ENCODE measurements around the gene LALBA.

LALBA gene

GRCh38 chr12:48592591-48593086, 22.8 kb upstream of the LALBA start:
- no peak for DNase-seq (ENCODE audit: low spot score)

GRCh38 chr12:48586361-48586760, 16.5 kb upstream of the LALBA start:
- TF ChIP-seq CTCF (IDR thresholded peaks at IDR 0.05; ENCODE audit: extremely low read depth, missing control alignments) = no peak
- no peak for DNase-seq (ENCODE audit: low spot score)

More at GRCh38 chr12:48592591-48593086, 22.8 kb upstream of the LALBA start:
- TF ChIP-seq CTCF (IDR thresholded peaks at IDR 0.05; ENCODE audit: extremely low read depth, missing control alignments) = no peak

GRCh38 chr12:48583728-48584127, 13.9 kb upstream of the LALBA start:
- no peak for TF ChIP-seq CTCF (IDR thresholded peaks at IDR 0.05; ENCODE audit: extremely low read depth, missing control alignments)
- DNase-seq (ENCODE audit: low spot score) = no peak

- no peak for TF ChIP-seq CTCF (IDR thresholded peaks at IDR 0.05; ENCODE audit: extremely low read depth, missing control alignments)
- DNase-seq (ENCODE audit: low spot score) = no peak
Observed at GRCh38 chr12:48580831-48581230, 11.0 kb upstream of the LALBA start.

- no peak for TF ChIP-seq CTCF (IDR thresholded peaks at IDR 0.05; ENCODE audit: extremely low read depth, missing control alignments)
- DNase-seq (ENCODE audit: low spot score) = no peak
Observed at GRCh38 chr12:48572326-48572725, 2.5 kb upstream of the LALBA start.

GRCh38 chr12:48567731-48568130, 2.1 kb downstream of the LALBA start:
- no peak for TF ChIP-seq CTCF (IDR thresholded peaks at IDR 0.05; ENCODE audit: extremely low read depth, missing control alignments)
- no peak for DNase-seq (ENCODE audit: low spot score)

- no peak for TF ChIP-seq CTCF (IDR thresholded peaks at IDR 0.05; ENCODE audit: extremely low read depth, missing control alignments)
- DNase-seq (ENCODE audit: low spot score) = no peak
Observed at GRCh38 chr12:48557919-48558318, 11.9 kb downstream of the LALBA start.
